ENCODE measurements around the gene RABGEF1.

DNA sequence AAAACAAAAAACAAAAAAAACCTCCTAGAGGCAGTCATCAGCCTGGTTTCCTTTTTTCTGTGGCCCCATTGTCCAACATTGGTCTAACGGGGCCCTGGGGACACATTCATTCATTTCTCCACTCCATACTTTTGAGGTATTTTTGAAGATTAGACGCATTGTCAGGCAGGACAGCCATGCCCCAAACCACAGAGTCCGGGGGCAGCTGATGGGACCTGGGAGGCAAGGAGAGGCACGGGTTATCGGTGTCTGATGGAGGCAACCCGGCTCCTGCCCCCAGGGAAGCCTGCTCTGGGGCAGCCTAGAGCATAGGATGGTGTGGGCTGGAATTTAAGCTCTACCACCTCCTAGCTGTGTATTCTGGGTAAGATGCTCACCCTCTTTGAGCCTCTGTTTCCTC lies 6.5 kb upstream of the RABGEF1 start:
- TF ChIP-seq POLR2A (IDR thresholded peaks at IDR 0.05; ENCODE audit: low read length) (no peak), GATA1 (IDR thresholded peaks at IDR 0.05; ENCODE audit: low read depth, low read length) (no peak)
